ENCODE measurements around the gene OR2W3. TPM values are rescaled to one million over a fixed set of nuclear protein-coding genes. Genes with fewer than 3 reads are reported as not detected.

OR2W3 gene
- total RNA-seq, 1 experiment from 2014 or later, result not detected

DNA sequence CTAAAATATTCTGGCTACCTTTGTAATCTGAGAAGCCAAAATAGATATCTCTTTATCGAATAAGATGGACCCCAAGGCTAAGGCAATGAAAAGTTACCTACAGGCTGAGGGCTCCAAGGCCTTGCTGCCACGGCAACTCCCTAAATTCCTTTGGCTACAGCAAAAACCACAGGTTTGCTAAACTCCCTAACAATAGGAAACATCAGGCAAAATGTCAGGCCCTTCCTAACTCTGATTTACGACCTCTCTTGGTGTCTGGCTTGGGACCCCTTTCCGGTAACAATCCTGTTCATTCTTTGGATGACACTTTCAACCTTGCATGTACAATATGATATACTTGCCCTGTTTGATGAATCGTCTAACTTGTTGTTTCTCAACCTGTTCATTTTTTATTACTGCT, 13.4 kb downstream of the OR2W3 start:
- H3K9me3 Mint-ChIP-seq, result peaks cover 80 to 85% of the 10 kb centered on the region in 2 experiments
- H3K27me3 Mint-ChIP-seq (ENCODE audit: low read depth), result no peaks in the 10 kb centered on the region; the same call in 1 of the 2 replicates

More for the DNA sequence above, 13.4 kb downstream of the OR2W3 start:
- no peaks in the 10 kb centered on the region for H3K79me2 ChIP-seq (ENCODE audit: insufficient read depth, low read length)
- H4K91ac ChIP-seq (ENCODE audit: insufficient read length, low read depth, low read length), result no peak overlapping the region
- no peak overlapping the region for H3K4me3 Mint-ChIP-seq
- no peak overlapping the region for H2BK20ac ChIP-seq (ENCODE audit: low read depth, low read length, poor library complexity, severe bottlenecking)
- H2AFZ ChIP-seq (ENCODE audit: low read length), result no peak overlapping the region
- no peak overlapping the region for H3K4me2 ChIP-seq (ENCODE audit: insufficient read depth, insufficient read length, low read length)
- H3K4ac ChIP-seq (ENCODE audit: low read depth, low read length), result no peak overlapping the region
- no CpG with 5 or more reads among the region's 5 CpGs for WGBS (ENCODE audit: extremely low coverage, insufficient read length, low lambda C conversion rate)
- H3K56ac ChIP-seq (ENCODE audit: insufficient read length, low read depth, low read length), result no peak overlapping the region
- H3K23me2 ChIP-seq (ENCODE audit: insufficient read length, low read depth, low read length, poor library complexity, severe bottlenecking), result no peaks in the 10 kb centered on the region
- no peak overlapping the region for H2AK5ac ChIP-seq (ENCODE audit: insufficient read length, low read length)
- H4K5ac ChIP-seq (ENCODE audit: insufficient read length, low read depth, low read length), result no peak overlapping the region
- H2BK15ac ChIP-seq (ENCODE audit: low read depth, low read length), result no peak overlapping the region
- H3K4me1 Mint-ChIP-seq, result peaks cover 20 to 22% of the 10 kb centered on the region in 2 experiments
- no peak overlapping the region for H3K23ac ChIP-seq (ENCODE audit: insufficient read length, low read depth, low read length)
- no peaks in the 10 kb centered on the region for H4K20me1 ChIP-seq (ENCODE audit: control insufficient read depth, insufficient read depth, insufficient read length)
- no peak overlapping the region for H3K27ac ChIP-seq (ENCODE audit: insufficient read length, low read depth, low read length)
- no peak overlapping the region for H3K18ac ChIP-seq (ENCODE audit: insufficient read length, low read depth, low read length)
- no peak overlapping the region for H3K14ac ChIP-seq (ENCODE audit: insufficient read depth, low read length)
- H3K27me3 ChIP-seq (ENCODE audit: insufficient read depth, low read length), result no peaks in the 10 kb centered on the region
- TF ChIP-seq, protein P1, sequence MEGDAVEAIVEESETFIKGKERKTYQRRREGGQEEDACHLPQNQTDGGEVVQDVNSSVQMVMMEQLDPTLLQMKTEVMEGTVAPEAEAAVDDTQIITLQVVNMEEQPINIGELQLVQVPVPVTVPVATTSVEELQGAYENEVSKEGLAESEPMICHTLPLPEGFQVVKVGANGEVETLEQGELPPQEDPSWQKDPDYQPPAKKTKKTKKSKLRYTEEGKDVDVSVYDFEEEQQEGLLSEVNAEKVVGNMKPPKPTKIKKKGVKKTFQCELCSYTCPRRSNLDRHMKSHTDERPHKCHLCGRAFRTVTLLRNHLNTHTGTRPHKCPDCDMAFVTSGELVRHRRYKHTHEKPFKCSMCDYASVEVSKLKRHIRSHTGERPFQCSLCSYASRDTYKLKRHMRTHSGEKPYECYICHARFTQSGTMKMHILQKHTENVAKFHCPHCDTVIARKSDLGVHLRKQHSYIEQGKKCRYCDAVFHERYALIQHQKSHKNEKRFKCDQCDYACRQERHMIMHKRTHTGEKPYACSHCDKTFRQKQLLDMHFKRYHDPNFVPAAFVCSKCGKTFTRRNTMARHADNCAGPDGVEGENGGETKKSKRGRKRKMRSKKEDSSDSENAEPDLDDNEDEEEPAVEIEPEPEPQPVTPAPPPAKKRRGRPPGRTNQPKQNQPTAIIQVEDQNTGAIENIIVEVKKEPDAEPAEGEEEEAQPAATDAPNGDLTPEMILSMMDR (conservative IDR thresholded peaks at IDR 0.05), result no peak
- H3K9me3 ChIP-seq (ENCODE audit: control insufficient read depth, low read depth, low read length), result no peaks in the 10 kb centered on the region
- H2BK120ac ChIP-seq (ENCODE audit: low read depth, low read length, poor library complexity, severe bottlenecking), result no peak overlapping the region
- no peak overlapping the region for H4K8ac ChIP-seq (replicated peaks; ENCODE audit: insufficient read length, low read depth, low read length)
- no peak overlapping the region for H3T11ph ChIP-seq (ENCODE audit: low read length)
- no peaks in the 10 kb centered on the region; the same call in 1 of the 2 replicates for H3K4me1 ChIP-seq (ENCODE audit: insufficient read depth, low read length)
- H3K9ac ChIP-seq (ENCODE audit: extremely low read depth, insufficient read length, low read length), result no peak overlapping the region
- H3K79me1 ChIP-seq (ENCODE audit: insufficient read depth, low read depth, low read length, poor library complexity, severe bottlenecking), result no peaks in the 10 kb centered on the region
- no peak overlapping the region for H3K27ac Mint-ChIP-seq
- peaks cover 9 to 34% (median 15%) of the 10 kb centered on the region in 3 experiments for H3K36me3 Mint-ChIP-seq (ENCODE audit: insufficient read depth in 1 of 3, low read depth in 3 of 3)
- H2BK5ac ChIP-seq (ENCODE audit: insufficient read length, low read length), result no peak overlapping the region
- H2BK12ac ChIP-seq (ENCODE audit: insufficient read length, low read depth, low read length), result no peak overlapping the region
- no peak for DNase-seq

All from H9 (cell line).